Spleen (tissue), 7 donors: ENCODE measurements around the gene SRCAP.

ENCODE experiments used
- POLR2AphosphoS5 ChIP-seq, 3 donors: sonication (generic); formaldehyde crosslinking; IDR thresholded peaks; one replicate each; pipeline ENCODE4 v1.5.1; 2017; ENCODE audit warnings: antibody characterized with exemption in 3 of 3
- TF ChIP-seq, protein P1 (sequence below), 11 experiments: fragments of 200-600 bp in 7 of 11; fragments of 450-650 bp in 4 of 11; sonication (generic) in 4 of 11; IDR thresholded peaks in 8 of 11; conservative IDR thresholded peaks in 3 of 11; 1 replicate in 7 of 11; 2 replicates in 4 of 11; pipeline versions ENCODE4 v1.4.0 to v1.8.0; 2016 to 2021; ENCODE audit warnings: antibody characterized with exemption in 11 of 11, inconsistent platforms in 4 of 11, mild to moderate bottlenecking in 1 of 11
- donor health status: DM: no; HTN: no; CAD: no; lungs with moderate emphysema.
- donor health status: DM: no; HTN: no; CAD: no.
- donor health status: DM: no; HTN: no; CAD: no.

- TF ChIP-seq POLR2AphosphoS5 (IDR thresholded peaks at IDR 0.05), result no peak
- TF ChIP-seq, protein P1, sequence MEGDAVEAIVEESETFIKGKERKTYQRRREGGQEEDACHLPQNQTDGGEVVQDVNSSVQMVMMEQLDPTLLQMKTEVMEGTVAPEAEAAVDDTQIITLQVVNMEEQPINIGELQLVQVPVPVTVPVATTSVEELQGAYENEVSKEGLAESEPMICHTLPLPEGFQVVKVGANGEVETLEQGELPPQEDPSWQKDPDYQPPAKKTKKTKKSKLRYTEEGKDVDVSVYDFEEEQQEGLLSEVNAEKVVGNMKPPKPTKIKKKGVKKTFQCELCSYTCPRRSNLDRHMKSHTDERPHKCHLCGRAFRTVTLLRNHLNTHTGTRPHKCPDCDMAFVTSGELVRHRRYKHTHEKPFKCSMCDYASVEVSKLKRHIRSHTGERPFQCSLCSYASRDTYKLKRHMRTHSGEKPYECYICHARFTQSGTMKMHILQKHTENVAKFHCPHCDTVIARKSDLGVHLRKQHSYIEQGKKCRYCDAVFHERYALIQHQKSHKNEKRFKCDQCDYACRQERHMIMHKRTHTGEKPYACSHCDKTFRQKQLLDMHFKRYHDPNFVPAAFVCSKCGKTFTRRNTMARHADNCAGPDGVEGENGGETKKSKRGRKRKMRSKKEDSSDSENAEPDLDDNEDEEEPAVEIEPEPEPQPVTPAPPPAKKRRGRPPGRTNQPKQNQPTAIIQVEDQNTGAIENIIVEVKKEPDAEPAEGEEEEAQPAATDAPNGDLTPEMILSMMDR (IDR thresholded peaks at IDR 0.05 in 8 of 11, conservative IDR thresholded peaks at IDR 0.05 in 3 of 11), result no peak
Observed at GRCh38 chr16:30728321-30728720, 29.4 kb downstream of the SRCAP start.
